ENCODE measurements around the gene HIBCH. TPM values are rescaled to one million over a fixed set of nuclear protein-coding genes. Genes with fewer than 3 reads are reported as not detected.

The HIBCH gene
- total and polyA plus RNA-seq, 2 of the 13 experiments (the other 11 are each of a cell fraction or from before 2014, with no cell fraction given): 18.8 to 49.5 TPM

GRCh38 chr2:190343536-190344275 is 24.1 kb upstream of the HIBCH start, which contains the start of gene INPP1 (continued):
- 0 out of 2 replicates have a peak, but pooled peaks have one; percentile 58 for TF ChIP-seq GPN1 (CRISPR knock-in tag; IDR thresholded peaks at IDR 0.05; ENCODE audit: borderline replicate concordance)
- peak in 1 of 2 experiments; percentile 82; a peak in 2 of 4 replicates for TF ChIP-seq ATF4 (CRISPR knock-in tag; IDR thresholded peaks at IDR 0.05)
- peak; percentile 26; the same call in 1 of the 2 replicates for TF ChIP-seq ZFP37 (CRISPR knock-in tag; IDR thresholded peaks at IDR 0.05; ENCODE audit: borderline replicate concordance)
- peak; percentile 90 for TF ChIP-seq ARNT2 (CRISPR knock-in tag; IDR thresholded peaks at IDR 0.05; ENCODE audit: low read depth)
- TF ChIP-seq ZNF747 (CRISPR knock-in tag; IDR thresholded peaks at IDR 0.05; ENCODE audit: borderline replicate concordance): peak; percentile 65
- TF ChIP-seq, protein P1, sequence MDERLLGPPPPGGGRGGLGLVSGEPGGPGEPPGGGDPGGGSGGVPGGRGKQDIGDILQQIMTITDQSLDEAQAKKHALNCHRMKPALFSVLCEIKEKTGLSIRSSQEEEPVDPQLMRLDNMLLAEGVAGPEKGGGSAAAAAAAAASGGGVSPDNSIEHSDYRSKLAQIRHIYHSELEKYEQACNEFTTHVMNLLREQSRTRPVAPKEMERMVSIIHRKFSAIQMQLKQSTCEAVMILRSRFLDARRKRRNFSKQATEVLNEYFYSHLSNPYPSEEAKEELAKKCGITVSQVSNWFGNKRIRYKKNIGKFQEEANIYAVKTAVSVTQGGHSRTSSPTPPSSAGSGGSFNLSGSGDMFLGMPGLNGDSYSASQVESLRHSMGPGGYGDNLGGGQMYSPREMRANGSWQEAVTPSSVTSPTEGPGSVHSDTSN (CRISPR knock-in tag; IDR thresholded peaks at IDR 0.05): no peak
- TF ChIP-seq NCOA5 (CRISPR knock-in tag; IDR thresholded peaks at IDR 0.05): no peak
- peak; percentile 96; the same call in 1 of the 2 replicates for TF ChIP-seq NFKB2 (CRISPR knock-in tag; IDR thresholded peaks at IDR 0.05; ENCODE audit: borderline replicate concordance)
- no peak for TF ChIP-seq TBP (CRISPR knock-in tag; IDR thresholded peaks at IDR 0.05)
- TF ChIP-seq ZMYM2 (CRISPR knock-in tag; IDR thresholded peaks at IDR 0.05): 0 out of 2 replicates have a peak, but pooled peaks have one; percentile 71
- peak; percentile 63 for TF ChIP-seq HNRNPLL (IDR thresholded peaks at IDR 0.05; ENCODE audit: low read depth, low read length, poor library complexity, severe bottlenecking)
- peak; percentile 96 for TF ChIP-seq ZNF550 (CRISPR knock-in tag; IDR thresholded peaks at IDR 0.05; ENCODE audit: borderline replicate concordance)
- TF ChIP-seq SMYD3 (CRISPR knock-in tag; IDR thresholded peaks at IDR 0.05): peak; percentile 89; the same call in 1 of the 2 replicates
- TF ChIP-seq ZNF160 (CRISPR knock-in tag; IDR thresholded peaks at IDR 0.05): peak; percentile 84
- TF ChIP-seq CBX2 (IDR thresholded peaks at IDR 0.05; ENCODE audit: low read depth, low read length): no peak
- TF ChIP-seq CBX2 (CRISPR knock-in tag; IDR thresholded peaks at IDR 0.05; ENCODE audit: low read depth): peak; percentile 82; the same call in 1 of the 2 replicates
- peak; percentile 94 for TF ChIP-seq HDAC1 (CRISPR knock-in tag; IDR thresholded peaks at IDR 0.05)
- TF ChIP-seq MIER2 (CRISPR knock-in tag; IDR thresholded peaks at IDR 0.05): no peak
- peak; percentile 91 for TF ChIP-seq KMT2A (CRISPR knock-in tag; IDR thresholded peaks at IDR 0.05)
- TF ChIP-seq ZNF772 (CRISPR knock-in tag; IDR thresholded peaks at IDR 0.05): peak; percentile 85
- TF ChIP-seq MEIS1 (CRISPR knock-in tag; IDR thresholded peaks at IDR 0.05; ENCODE audit: borderline replicate concordance): peak; percentile 79; the same call in 1 of the 2 replicates
- TF ChIP-seq ZC3H13 (CRISPR knock-in tag; IDR thresholded peaks at IDR 0.05): peak; percentile 74; the same call in 1 of the 2 replicates
- TF ChIP-seq KLF13 (CRISPR knock-in tag; IDR thresholded peaks at IDR 0.05): no peak
- TF ChIP-seq ZNF547 (CRISPR knock-in tag; IDR thresholded peaks at IDR 0.05): peak; percentile 99
- TF ChIP-seq ZBTB37 (CRISPR knock-in tag; IDR thresholded peaks at IDR 0.05): no peak
- TF ChIP-seq, protein P2, sequence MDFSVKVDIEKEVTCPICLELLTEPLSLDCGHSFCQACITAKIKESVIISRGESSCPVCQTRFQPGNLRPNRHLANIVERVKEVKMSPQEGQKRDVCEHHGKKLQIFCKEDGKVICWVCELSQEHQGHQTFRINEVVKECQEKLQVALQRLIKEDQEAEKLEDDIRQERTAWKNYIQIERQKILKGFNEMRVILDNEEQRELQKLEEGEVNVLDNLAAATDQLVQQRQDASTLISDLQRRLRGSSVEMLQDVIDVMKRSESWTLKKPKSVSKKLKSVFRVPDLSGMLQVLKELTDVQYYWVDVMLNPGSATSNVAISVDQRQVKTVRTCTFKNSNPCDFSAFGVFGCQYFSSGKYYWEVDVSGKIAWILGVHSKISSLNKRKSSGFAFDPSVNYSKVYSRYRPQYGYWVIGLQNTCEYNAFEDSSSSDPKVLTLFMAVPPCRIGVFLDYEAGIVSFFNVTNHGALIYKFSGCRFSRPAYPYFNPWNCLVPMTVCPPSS (IDR thresholded peaks at IDR 0.05): no peak
- peak; percentile 71; the same call in 1 of the 2 replicates for TF ChIP-seq ZNF230 (CRISPR knock-in tag; IDR thresholded peaks at IDR 0.05)
